Activated T-cell treated with anti-CD3 and anti-CD28 coated beads, Interleukin-2, amount 50 U/mL, for 48 hours (primary cell): ENCODE measurements around the gene SH2D3C.
A peak's percentile ranks its signal among the peaks of the same experiment; 100 is the strongest.

Experiments used
- DNase-seq, 2 experiments: peaks; one replicate each; pipeline ENCODE4 v3.0.0-alpha.2; 2020

The SH2D3C gene

GRCh38 chr9:127806871-127807270 lies 28.4 kb upstream of the SH2D3C start:
- no peak for DNase-seq

DNA sequence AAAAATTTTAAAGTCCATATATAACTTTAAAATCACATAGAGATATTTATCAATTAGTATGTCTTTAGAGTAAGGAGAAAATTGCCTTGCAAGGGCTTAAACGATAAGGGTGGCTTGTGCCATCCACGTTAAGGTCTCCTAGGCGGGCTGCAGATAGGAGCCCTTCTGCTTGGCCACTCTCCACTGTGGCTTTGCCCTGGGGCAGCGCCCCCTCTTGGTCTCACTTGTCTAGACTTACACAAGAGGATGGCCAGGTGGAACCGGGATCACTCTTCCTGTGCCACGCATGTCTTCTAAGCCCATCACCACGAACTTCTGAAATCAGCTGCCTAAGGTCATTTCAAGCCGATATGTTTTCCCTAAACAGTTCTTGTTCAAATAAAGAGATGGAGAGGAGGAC lies 27.2 kb upstream of the SH2D3C start:
- DNase-seq = peak; percentile 66 to 67

DNA sequence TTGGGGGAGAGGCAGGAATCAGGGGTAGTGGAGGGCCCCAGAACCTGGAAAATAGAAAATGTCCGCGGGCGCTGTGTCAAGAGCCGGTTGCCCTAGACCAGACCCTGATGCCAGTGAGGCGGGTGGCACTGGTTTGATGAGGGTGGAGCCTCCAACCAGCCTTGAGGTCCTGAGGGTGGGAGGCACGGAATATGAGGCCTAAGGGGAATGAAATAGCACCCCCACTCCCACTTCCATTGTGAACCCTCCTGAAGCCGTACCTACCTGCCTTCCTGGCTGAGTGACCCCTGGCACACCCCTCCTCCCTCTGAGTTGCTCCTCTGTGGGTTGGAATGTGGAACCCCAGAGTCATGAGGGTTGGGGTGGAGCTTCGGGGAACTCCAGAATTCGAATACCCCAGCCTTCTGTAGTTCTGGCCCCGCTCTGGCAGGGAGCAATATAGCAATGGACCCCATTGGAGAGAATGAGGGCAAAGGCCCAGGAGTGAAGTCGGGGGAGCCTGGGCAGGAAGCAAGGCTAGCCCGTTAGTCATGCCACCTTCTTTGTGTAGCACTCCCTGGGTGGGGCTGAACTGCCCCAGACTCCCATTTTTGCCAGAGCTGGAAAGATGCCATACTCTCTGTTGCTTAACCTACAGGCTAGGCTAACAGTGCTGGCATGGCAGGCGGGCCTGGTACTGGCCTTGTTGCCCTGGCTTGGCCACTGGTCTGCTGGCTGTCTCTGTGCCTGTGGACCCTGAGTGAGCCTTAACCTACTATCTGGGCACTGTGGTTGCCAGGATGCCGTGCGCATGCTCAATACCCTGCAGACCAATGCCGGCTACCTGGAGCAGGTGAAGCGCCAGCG lies 25.3 kb upstream of the SH2D3C start:
- peak in 1 of 2 experiments; percentile 56 for DNase-seq

DNA sequence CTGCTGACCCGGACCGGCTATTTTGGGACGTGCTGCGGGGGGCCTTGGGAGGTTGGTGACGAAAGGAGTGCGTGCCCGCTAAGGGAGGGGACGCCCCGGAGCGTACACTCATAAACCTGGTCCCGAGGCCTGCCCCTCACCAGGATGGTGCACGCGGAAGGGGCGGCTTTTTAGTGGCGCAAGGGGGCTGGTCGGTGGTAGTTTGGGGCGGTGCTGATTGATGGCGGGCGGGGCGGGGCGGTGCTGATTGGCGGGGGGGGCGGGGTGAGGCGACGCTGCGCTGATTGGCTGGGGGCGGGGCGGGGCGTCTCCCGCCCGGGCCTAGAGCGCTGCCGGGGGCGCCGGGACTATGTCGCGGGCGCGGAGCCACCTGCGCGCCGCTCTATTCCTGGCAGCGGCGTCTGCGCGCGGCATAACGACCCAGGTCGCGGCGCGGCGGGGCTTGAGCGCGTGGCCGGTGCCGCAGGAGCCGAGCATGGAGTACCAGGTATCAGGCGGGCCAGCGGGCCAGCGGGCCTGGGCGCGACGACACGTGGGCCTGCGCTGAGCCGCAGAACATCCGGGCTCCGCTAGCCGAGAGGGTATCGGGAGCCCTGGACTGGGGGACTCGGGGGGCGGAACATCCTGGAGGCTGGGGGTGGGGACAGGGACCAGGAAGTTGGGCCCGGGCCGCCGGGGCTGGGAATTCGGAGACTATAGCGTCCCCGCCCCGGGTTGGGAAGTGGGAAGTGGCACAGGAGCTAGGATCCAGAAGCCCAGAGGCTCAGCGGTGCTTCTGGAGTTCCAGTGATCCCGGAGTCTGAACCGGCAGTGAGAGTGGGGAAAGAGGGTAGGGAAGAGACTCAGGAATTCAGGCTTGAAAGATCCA lies 24.3 kb upstream of the SH2D3C start, which contains the start of gene FPGS:
TSS of gene FPGS (plus strand) at position 307 of the 868 bp plus-strand sequence. CDS start at position 350, 43 bp downstream.
- peak; percentile 85 to 89 for DNase-seq

DNA sequence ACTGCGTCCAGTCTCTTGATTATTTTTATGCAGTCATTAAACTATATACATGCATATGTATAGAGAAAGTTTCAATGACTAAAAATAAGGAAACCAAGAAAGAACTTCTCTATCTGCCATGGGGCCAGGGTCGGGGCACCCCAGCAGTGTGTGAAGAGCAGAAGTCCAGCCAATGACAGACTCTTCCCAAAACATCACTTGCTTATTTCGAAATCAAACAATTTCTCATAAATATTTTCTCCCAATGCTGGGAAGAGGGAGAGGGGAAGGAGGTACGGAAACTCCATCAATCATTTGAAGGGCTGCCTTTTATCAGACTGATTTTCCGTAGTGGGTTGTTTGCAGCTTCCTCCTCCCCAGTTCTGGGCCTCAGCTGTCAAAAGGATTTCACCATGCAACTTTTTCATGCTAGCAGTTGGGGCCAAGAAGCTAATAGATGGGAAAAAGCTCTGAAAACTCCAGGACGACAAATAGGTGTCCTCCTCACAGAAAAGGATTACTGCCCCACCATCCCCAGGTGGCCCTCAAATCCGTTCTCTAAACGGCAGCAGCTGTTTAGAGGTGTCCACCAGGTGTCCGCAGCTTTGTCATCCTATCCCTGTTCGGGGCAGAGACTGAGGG lies 23.6 kb upstream of the SH2D3C start:
- DNase-seq = no peak

GRCh38 chr9:127796852-127797370 lies 18.4 kb upstream of the SH2D3C start:
- DNase-seq = no peak

DNA sequence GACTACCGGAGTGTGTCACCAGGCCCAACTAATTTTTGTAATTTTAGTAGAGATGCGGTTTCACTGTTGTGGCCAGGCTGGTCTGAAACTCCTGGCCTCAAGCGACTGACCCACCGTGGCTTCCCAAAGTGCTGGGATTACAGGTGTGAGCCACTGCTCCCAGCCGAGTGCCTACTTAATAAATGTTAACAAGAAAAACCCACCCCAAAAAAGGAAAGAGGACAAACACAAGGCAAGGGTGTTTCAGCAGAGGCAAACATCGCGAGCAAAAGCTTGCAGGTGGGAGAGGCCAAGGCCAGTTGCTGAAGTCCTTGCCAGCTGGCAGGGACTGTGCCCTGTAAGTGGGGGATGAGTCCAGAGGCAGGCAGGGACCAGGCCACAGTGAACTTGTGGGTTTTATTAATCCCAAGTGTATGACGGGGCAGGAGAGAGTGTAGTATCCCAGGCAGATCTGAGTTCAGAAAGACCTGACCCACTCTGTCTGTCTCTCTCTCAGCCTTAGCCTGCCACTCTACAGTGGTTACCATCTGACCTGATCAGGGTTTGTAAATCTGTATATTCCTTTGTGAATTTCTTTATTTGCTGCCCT lies 17.9 kb upstream of the SH2D3C start:
- no peak for DNase-seq

- no peak for DNase-seq
These were observed 15.7 kb upstream of the SH2D3C start for GRCh38 chr9:127794001-127794791.

DNA sequence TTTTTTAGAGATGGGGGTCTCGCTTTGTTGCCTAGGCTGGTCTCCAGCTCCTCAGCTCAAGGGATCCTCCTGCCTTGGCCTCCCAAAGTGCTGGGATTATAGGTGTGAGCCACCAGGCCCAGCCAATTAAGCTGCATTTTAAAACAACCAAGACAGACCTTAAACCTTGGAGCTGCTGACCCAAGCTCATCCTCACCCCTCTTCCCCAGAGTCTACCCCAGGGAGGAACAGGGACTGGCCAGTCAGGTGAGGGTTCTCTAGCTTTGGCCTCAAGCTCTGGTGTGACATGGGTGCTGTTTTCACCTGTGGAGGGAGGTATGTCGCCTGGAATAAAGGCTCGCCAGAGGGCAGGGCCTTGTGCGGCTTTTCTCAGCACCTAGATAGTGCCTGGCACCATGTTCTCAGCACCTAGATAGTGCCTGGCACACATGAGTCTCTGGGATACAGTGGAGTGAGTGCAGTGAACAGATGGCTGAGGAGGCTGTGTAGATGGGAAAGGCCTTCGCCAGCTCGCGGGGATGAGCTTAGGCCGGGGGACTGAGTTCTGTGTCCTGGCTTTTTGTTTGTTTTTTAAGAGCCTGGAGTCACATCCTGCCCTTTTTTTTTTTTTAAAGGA lies 14.7 kb upstream of the SH2D3C start:
- DNase-seq = no peak

GRCh38 chr9:127792417-127793031 lies 14.1 kb upstream of the SH2D3C start:
- DNase-seq = no peak

- DNase-seq = no peak
These were observed 12.6 kb upstream of the SH2D3C start for GRCh38 chr9:127791085-127791484.

- DNase-seq = no peak
These were observed 11.8 kb upstream of the SH2D3C start for GRCh38 chr9:127790094-127790855.

GRCh38 chr9:127789179-127789578 lies 10.7 kb upstream of the SH2D3C start:
- DNase-seq = no peak

GRCh38 chr9:127788337-127789011 lies 10.0 kb upstream of the SH2D3C start:
- DNase-seq = peak; percentile 83 to 85

DNA sequence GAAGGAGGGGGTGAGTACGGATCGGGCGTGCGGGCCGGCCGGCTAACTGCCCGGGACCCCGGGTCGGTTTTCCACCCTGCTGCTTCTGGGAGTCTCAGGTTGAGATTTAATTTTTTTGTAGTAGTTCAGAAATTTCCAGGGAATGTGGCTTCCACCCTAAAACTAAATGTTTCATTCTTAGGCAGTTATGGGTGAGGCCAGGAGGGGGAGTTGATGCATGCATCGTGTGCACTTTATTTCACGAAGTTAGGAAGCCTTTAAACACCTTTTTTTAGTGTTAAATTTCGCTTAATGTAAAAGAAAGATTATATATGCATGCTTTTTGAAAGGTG lies 8.3 kb upstream of the SH2D3C start:
- DNase-seq = no peak

DNA sequence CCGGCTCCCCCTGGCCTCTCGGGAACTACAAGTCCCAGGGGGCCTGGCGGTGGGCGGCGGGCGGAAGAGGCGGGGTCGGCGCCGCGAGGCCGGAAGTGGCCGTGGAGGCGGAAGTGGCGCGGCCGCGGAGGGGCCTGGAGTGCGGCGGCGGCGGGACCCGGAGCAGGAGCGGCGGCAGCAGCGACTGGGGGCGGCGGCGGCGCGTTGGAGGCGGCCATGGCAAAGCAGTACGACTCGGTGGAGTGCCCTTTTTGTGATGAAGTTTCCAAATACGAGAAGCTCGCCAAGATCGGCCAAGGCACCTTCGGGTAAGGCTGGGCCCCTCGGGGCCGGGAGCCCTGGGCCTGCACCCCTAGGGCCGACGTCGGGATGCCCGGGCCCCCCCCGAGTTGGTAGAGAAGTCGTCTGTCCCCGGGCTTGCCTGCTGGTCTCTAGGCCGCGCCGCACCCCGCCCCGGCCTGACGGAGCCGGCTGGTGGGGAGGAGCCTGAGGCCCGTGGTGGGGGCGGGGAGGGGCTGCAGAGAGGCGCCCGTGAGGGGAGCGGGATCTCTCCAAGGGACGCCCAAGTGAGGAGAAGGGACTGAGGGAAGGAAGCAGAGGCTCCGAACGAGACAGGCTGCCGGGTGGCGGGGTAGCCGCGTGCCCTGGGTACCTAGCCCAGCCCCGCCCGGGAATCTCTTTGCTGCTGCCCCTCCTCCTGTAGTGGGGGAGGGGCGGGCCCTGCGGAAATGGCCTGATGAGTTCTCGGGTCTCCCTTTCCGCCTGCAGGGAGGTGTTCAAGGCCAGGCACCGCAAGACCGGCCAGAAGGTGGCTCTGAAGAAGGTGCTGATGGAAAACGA lies 7.7 kb upstream of the SH2D3C start, which contains the start of gene CDK9:
TSS of gene CDK9 (plus strand) at position 102 of the 840 bp plus-strand sequence. CDS start at position 217, 115 bp downstream.
- DNase-seq = peak; percentile 96 to 97

DNA sequence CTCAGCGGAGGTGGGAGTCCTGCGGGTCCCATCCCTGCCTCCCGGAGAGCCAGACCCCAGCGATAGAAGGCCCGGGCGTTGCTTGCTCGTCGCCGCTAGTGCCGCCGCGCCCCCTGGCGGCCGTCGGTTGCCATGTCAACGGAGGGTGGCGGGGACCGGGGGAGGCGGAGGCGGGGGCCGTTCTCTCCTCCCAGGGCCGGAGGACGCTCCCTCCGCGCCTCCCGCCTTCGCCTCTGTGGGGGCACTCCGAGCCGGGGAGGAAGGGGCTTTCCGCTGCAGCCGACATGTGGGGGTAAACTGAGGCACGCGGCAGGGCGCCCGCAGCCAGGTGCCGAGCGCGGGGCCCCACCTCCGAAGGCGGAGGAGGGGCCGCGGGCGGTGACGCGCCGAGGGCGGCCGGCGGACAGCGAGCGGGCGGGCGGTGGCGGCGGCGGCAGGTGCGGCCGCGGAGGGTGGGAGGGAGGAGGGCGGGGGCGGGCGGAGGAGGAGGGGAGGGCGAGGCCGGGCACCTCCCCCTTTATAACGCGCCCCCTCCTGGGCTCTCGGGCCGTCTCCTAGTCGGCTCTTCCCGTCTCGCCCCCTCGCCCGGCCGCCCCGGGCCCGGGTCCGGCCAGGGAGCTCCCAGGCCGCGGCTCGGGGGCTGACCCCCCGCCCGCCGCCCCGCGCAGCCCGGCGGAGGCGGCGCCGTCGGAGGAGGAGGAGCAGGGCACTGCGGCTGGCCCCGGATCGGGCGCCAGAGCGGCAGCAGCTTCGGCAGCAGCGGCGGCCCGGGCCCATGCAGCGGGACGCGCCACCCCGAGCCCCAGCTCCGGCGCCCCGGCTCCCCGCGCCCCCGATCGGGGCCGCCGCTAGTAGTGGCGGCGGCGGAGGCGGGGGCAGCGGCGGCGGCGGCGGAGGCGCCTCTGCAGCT lies 6.8 kb upstream of the SH2D3C start:
- peak; percentile 94 for DNase-seq
